Tibial nerve (tissue), 4 donors: Measurements from ENCODE around the gene ZNF777.

Experiments
- CTCF ChIP-seq, 5 experiments: fragments of 200-600 bp in 3 of 5; fragments of 450-650 bp in 2 of 5; sonication (generic) in 3 of 5; IDR thresholded peaks; one replicate each; pipeline ENCODE4 v1.5.1; 2016 to 2019; ENCODE audit warnings: antibody characterized with exemption in 5 of 5, mild to moderate bottlenecking in 3 of 5, moderate library complexity in 2 of 5
- EP300 ChIP-seq, 2 donors: sonication (generic); formaldehyde crosslinking; IDR thresholded peaks; one replicate each; pipeline ENCODE4 v1.6.1; 2017; ENCODE audit warnings: antibody characterized with exemption in 2 of 2, mild to moderate bottlenecking in 1 of 2
- POLR2A ChIP-seq, 2 donors: fragments of 450-650 bp; IDR thresholded peaks; one replicate each; pipeline ENCODE4 v1.6.1; 2017; ENCODE audit warnings: antibody characterized with exemption in 2 of 2, mild to moderate bottlenecking in 2 of 2, moderate library complexity in 2 of 2

GRCh38 chr7:149404396-149404795, 56.5 kb downstream of the ZNF777 start:
- TF ChIP-seq CTCF (IDR thresholded peaks at IDR 0.05) (no peak), EP300 (IDR thresholded peaks at IDR 0.05) (no peak), POLR2A (IDR thresholded peaks at IDR 0.05) (no peak)
